Activated T-helper 1 cell treated with anti-CD3 and anti-CD28 coated beads, Interleukin-2, amount 50 U/mL, for 16 hours (primary cell): ENCODE measurements around the gene C19orf85.
"Not testable (repeated sequence)": the region's sequence is repeated elsewhere in the genome, so short reads cannot be mapped to it uniquely, and the experiment has no call there.

ENCODE experiments used
- DNase-seq, 2 donors: peaks; one replicate each; pipeline ENCODE4 v3.0.0-alpha.2; 2020; ENCODE audit warnings: low read depth in 1 of 2, low spot score in 1 of 2

Gene C19orf85

DNA sequence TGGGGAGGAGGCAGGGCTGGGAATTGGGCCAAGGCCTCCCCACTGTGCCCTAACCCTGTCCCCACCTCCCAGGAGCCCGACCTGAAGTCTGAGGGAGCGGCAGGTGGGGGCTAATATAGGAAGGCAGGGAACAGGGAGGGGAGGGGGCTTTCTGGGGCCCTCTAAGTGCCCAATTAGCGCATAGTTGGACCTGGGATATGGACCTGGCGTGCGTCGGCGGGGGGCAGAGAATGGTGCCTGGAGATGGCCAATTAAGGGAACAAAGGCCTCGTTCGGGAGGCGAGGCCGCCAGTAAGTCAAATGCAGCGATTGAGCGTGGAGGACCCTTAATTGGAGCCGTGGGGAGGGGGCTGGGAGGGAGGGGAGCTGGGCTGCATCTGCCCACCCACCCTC lies at the start of gene C19orf85:
TSS of gene C19orf85 (minus strand) at position 90 of the 393 bp plus-strand sequence. CDS start 197 bp downstream, outside the sequence.
- no peak for DNase-seq

DNA sequence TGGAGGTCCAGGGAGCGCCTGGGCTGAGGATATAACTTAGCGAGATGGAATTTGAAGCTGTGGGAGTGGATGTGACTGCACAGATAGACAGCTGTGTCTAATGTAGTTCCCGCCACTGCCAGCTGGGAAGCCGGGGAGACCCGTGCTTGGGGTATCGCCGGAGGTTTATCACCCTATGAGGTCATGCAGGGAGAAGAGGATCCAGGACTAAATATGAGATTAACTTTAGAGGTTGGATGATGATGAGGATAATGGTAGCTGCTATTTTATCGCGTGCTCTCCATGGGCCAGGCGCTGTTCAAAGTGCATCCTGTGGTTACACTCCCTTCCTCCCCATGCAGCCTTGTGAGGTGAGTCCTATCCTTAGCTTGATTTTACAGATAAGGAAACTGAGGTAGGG lies 43.6 kb upstream of the C19orf85 start:
- no peak for DNase-seq

GRCh38 chr19:55504981-55505380 lies 40.4 kb upstream of the C19orf85 start:
- no peak for DNase-seq

- DNase-seq: no peak
These were observed 39.7 kb upstream of the C19orf85 start for GRCh38 chr19:55504252-55504603.

- DNase-seq: peak; percentile 86 to 93
These were observed 39.1 kb upstream of the C19orf85 start for GRCh38 chr19:55503502-55504251.

GRCh38 chr19:55503157-55503501 lies 38.6 kb upstream of the C19orf85 start:
- no peak for DNase-seq

GRCh38 chr19:55502197-55502952 lies 37.8 kb upstream of the C19orf85 start:
- no peak for DNase-seq

GRCh38 chr19:55500368-55500952 lies 35.9 kb upstream of the C19orf85 start:
- no peak for DNase-seq

- no peak for DNase-seq
These were observed 33.8 kb upstream of the C19orf85 start for GRCh38 chr19:55498246-55498840.

GRCh38 chr19:55497763-55498162 lies 33.2 kb upstream of the C19orf85 start:
- no peak for DNase-seq

DNA sequence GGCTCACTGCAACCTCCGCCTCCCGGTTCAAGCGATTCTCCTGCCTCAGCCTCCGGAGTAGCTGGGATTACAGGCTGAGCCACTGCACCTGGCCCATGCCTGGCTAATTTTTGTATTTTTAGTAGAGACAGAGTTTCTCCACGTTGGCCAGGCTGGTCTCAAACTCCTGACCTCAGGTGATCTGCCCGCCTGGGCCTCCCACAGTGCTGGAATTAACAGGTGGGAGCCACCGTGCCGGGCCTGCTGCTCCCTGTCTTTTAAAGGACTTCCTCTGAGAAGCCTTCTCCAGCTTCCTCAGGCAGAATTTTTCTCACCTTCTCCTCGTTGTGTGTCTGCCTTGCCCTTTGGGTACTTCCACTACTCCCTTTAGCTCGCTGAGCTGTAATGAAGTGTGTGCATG lies 32.3 kb upstream of the C19orf85 start:
- DNase-seq: not testable (repeated sequence)

GRCh38 chr19:55495646-55496349 lies 31.2 kb upstream of the C19orf85 start:
- DNase-seq: no peak

GRCh38 chr19:55494172-55494761 lies 29.7 kb upstream of the C19orf85 start:
- no peak for DNase-seq

DNA sequence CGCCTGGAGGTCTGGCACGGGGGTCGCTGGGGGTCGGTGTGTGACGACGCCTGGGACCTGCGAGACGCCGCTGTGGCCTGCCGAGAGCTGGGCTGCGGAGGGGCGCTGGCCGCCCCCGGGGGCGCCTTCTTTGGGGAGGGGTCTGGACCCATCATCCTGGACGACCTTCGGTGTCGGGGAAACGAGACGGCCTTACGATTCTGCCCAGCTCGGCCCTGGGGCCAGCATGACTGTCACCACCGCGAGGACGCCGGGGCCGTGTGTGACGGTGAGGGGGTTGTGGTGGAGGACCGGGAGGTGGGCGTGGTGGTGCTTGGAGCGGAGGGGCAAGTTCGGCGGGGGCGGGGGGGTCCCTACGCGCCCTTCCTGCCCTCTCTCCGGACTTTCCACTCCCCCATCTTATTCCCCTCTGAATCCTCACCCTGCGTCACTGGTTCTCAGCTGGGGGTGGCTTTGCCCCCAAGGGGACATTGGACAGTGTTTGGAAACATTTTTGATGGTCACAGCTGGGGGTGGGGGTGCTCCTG lies 29.2 kb upstream of the C19orf85 start:
- no peak for DNase-seq

DNA sequence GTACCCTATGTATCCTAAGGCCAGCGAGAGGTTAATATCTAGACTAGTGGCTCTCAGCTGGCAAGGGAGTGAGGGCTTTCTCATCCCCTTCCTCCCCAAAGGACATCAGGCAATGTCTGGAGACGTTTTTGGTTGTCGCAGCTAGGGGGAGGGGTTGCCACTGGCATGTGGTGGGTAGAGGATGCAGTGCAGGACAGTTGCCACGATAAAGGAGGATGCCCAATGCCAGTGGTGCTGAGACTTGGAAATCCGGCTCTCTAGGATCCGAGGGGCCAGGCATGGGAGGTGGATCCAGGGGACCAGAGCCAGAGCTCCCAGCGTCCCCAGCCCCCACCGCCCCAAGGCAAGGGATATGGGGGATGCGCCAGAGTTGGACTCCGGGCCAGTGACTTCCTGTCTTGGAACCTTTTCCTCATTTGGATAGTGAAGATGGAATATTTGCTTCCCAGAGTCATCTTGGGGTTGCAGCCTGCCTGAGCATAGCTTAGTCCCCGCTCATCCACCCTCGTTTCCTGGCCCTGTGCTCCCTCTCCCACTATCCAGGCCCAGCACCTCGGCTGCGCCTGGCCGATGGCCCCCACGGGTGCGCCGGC lies 28.6 kb upstream of the C19orf85 start:
- no peak for DNase-seq

DNA sequence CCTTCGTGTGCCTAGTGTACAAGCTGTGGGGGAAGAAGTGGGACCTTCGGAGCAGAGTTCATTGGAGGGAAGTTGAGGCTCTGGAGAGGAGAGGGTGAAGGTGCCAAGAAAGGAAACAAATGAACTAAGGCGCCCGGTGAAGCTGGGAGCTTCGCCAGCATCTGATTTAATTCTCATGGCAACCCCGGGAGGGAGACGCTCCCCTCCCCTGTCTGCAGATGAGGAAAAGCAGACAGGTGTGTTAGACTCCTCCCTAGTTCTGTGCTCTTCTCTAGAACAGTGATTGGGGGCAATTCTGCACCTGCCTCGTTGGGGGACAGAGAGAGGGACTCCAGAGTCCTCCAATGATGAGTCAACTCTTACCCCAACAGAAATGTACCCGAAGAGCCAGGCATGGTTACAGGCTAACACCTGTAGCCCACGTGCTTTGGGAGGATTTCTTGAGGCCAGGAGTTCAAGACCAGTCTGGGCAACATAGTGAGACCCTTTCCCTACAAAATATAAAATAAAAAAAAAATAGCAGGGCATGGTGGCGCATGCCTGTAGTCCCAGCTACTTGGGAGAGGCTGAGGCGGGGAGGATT lies 27.9 kb upstream of the C19orf85 start:
- DNase-seq: no peak

- DNase-seq: no peak
These were observed 27.2 kb upstream of the C19orf85 start for GRCh38 chr19:55491546-55492360.

- no peak for DNase-seq
These were observed 26.2 kb upstream of the C19orf85 start for GRCh38 chr19:55490478-55491432.
